ENCODE results near the gene PGAM5. TPM values are rescaled to one million over a fixed set of nuclear protein-coding genes. Genes with fewer than 3 reads are reported as not detected.

Gene PGAM5
- total and polyA plus RNA-seq, 9 of the 15 experiments (the other 6 are each of a cell fraction or from before 2014, with no cell fraction given): 7.4 to 121 (median 69.5) TPM

GRCh38 chr12:132761921-132762583, 51.4 kb downstream of the PGAM5 start (continued):
- no peak for TF ChIP-seq ZBTB9 (CRISPR knock-in tag; IDR thresholded peaks at IDR 0.05)
- TF ChIP-seq ZNF318 (IDR thresholded peaks at IDR 0.05; ENCODE audit: borderline replicate concordance in 1 of 2, low read depth in 1 of 2): no peak
- no peak for TF ChIP-seq RAD51 (IDR thresholded peaks at IDR 0.05; ENCODE audit: borderline replicate concordance, low read depth)
- TF ChIP-seq RBM25 (IDR thresholded peaks at IDR 0.05; ENCODE audit: low read depth, low read length, severe bottlenecking): no peak
- TF ChIP-seq HNRNPK (IDR thresholded peaks at IDR 0.05; ENCODE audit: low read depth, low read length, poor library complexity, severe bottlenecking): no peak
- TF ChIP-seq GTF3C2 (IDR thresholded peaks at IDR 0.05; ENCODE audit: borderline replicate concordance, extremely low read depth, insufficient read length): no peak
- TF ChIP-seq ARID1B (IDR thresholded peaks at IDR 0.05): no peak; the same call in 1 of the 2 replicates
- TF ChIP-seq HNRNPH1 (optimal IDR thresholded peaks at IDR 0.05; ENCODE audit: low read depth, low read length): no peak
- no peak for TF ChIP-seq CBX2 (IDR thresholded peaks at IDR 0.05; ENCODE audit: insufficient read depth, low read length, poor library complexity, severe bottlenecking)
- no peak for TF ChIP-seq MTA2 (IDR thresholded peaks at IDR 0.05; ENCODE audit: low read depth)
